ENCODE results near the gene CLIP3. TPM values are rescaled to one million over a fixed set of nuclear protein-coding genes. Genes with fewer than 3 reads are reported as not detected.
A peak's percentile ranks its signal among the peaks of the same experiment; 100 is the strongest.

The CLIP3 gene
- total and polyA plus RNA-seq, 9 donors: 2.9 to 27.6 (median 18.7) TPM

DNA sequence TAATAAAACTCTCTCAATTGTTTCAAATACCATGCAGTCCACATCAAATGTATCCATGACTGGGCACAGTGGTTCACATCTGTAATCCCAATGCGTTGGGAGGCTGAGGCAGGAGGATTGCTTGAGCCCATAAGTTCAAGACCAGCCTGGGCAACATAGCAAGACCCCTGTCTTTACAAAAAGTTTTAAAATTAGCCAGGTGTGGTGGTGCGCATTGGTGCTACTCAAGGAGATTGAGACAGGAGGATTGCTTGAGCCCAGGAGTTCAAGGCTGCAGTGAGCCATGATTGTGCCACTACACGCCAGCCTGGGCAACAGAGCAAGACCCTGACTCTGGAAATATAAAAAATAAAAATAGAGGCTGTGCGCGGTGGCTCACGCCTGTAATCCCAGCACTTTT lies 5.0 kb downstream of the CLIP3 start:
- Histone ChIP-seq H3K4me1 (ENCODE audit: control insufficient read depth, insufficient read depth, low read length) (peaks cover 10% of the 10 kb centered on the region), H3K36me3 (ENCODE audit: control insufficient read depth, insufficient read depth, low read length) (peaks cover 36% of the 10 kb centered on the region), H3K27me3 (ENCODE audit: control insufficient read depth, insufficient read depth, low read length) (no peaks in the 10 kb centered on the region), H3K4me3 (ENCODE audit: low read length) (no peak overlapping the region), H3K27ac (ENCODE audit: low read length) (no peak overlapping the region), H3K9me3 (replicated peaks; ENCODE audit: control insufficient read depth, low read depth, low read length) (no peaks in the 10 kb centered on the region)
- 100% methylated on average over 5 of the region's 6 CpGs for WGBS (ENCODE audit: insufficient coverage)
- no peak for DNase-seq

DNA sequence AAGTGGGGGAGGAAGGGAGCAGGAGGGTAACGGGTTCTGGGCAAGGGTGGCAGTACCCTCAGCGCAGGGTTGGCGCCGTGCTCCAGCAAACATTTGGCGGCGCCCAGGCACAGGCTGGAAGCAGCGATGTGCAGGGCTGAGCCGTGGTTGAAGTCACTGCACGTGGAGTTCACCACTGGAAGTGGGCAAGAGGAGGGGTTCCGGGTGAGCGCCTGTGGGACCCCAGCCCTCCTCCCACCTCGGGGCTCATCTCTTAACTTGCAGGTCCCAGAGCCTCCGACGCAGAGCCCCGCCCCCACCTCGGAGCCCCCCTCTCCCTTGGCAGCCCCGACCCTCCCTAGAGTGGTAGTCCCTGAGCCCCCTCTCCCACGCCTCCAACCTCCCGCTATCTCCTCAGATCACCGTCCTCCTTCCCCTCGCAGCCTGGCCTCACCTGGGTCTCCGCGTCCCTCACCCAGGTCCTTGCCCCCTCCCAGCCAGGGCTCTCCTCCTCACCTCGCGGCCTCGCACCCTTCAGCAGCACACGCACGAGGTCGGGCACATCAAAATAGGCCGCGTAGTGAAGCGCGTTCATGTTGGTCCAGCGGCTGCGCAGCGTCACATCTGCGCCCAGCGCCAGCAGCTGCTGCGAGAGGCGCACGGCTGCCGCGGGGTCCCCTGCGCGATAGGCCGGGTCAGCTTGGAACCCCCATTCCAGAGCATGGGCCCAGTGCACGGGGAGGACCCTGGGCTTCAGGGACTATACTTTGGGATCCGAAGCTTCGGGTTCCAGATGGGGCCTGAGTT lies 6.4 kb downstream of the CLIP3 start:
- WGBS (ENCODE audit: insufficient coverage): 92% methylated on average over 37 of the region's 49 CpGs
- no peak overlapping the region for H3K27ac ChIP-seq (ENCODE audit: low read length)
- no peaks in the 10 kb centered on the region for H3K9me3 ChIP-seq (replicated peaks; ENCODE audit: control insufficient read depth, low read depth, low read length)
- H3K27me3 ChIP-seq (ENCODE audit: control insufficient read depth, insufficient read depth, low read length): no peaks in the 10 kb centered on the region
- H3K4me1 ChIP-seq (ENCODE audit: control insufficient read depth, insufficient read depth, low read length): peaks cover 6% of the 10 kb centered on the region
- peaks cover 41% of the 10 kb centered on the region for H3K36me3 ChIP-seq (ENCODE audit: control insufficient read depth, insufficient read depth, low read length)
- DNase-seq: no peak
- no peak overlapping the region for H3K4me3 ChIP-seq (ENCODE audit: low read length)

DNA sequence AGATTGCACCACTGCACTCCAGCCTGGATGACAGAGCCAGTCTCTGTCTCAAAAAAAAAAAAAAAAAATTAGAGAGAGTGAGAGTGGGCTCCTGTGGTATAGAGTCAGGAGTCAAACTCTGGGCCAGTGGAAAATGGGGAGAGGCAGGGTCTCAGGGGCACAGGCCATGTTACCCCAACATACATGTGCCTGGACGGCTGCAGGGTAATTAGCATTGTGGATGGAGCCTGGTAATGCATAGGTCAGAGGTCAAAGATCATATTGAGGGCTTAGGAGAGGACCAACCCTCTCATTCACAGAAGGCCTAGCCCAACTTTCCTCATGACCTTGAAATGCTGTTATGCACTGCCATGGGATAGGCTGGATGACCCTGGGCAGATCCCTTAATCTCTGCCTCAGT lies 7.1 kb downstream of the CLIP3 start:
- H3K27me3 ChIP-seq (ENCODE audit: control insufficient read depth, insufficient read depth, low read length): no peaks in the 10 kb centered on the region
- DNase-seq: no peak
- peaks cover 41% of the 10 kb centered on the region for H3K36me3 ChIP-seq (ENCODE audit: control insufficient read depth, insufficient read depth, low read length)
- no peak overlapping the region for H3K4me3 ChIP-seq (ENCODE audit: low read length)
- WGBS (ENCODE audit: insufficient coverage): no CpG with 5 or more reads among the region's 1 CpG
- peaks cover 5% of the 10 kb centered on the region for H3K4me1 ChIP-seq (ENCODE audit: control insufficient read depth, insufficient read depth, low read length)
- no peak overlapping the region for H3K27ac ChIP-seq (ENCODE audit: low read length)
- H3K9me3 ChIP-seq (replicated peaks; ENCODE audit: control insufficient read depth, low read depth, low read length): no peaks in the 10 kb centered on the region

DNA sequence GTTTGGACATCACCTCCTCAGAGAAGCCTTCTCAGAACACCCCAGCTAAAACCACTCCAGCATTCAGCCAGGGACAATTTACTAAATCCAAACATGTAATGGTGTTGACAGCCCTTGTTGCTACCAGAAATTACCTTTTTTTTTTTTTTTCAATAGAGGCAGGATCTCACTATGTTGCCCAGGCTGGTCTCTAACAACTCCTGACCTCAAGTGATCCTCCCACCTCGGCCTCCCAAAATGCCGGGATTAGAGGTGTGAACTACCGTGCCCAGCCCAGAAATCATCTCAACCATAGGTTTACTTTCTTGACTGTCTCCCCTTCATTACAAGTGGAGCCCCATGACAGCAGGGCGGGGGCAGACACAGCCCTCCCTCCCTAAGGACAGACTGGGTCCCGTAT lies 9.2 kb downstream of the CLIP3 start:
- Histone ChIP-seq H3K27me3 (ENCODE audit: control insufficient read depth, insufficient read depth, low read length) (no peaks in the 10 kb centered on the region), H3K27ac (ENCODE audit: low read length) (no peak overlapping the region), H3K4me3 (ENCODE audit: low read length) (no peak overlapping the region), H3K36me3 (ENCODE audit: control insufficient read depth, insufficient read depth, low read length) (peaks cover 50% of the 10 kb centered on the region), H3K4me1 (ENCODE audit: control insufficient read depth, insufficient read depth, low read length) (no peaks in the 10 kb centered on the region), H3K9me3 (replicated peaks; ENCODE audit: control insufficient read depth, low read depth, low read length) (no peaks in the 10 kb centered on the region)
- 100% methylated on average over 2 of the region's 5 CpGs for WGBS (ENCODE audit: insufficient coverage)
- DNase-seq: no peak

DNA sequence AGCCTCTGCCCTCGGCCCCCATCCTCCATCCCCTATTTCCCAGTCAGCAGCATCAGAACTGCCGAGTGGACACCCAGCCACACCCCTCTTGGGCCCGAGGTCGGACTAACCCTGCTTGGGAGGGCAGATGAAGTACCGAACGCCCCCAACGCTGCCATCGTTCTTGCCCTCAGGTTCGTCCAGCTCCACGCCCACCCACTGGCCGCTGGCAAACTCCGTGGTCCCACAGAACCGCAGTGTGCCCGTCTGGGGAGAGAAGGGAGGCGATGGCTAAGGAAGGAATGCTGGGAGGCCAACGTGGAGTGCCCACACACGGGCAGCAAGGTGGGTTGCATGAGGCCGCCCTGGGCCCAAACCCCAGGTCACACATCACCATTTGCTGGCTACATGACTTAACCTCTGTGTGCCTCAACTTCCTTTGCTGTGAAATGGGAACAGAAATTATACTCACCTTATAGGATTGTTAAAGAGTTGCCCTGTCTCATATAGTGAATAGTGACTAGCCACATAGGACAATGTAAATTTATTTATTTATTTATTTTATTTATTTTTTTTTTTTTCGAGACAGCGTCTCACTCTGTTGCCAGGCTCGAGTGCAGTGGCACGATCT lies 13.5 kb downstream of the CLIP3 start:
- H3K4me3 ChIP-seq (ENCODE audit: low read length): no peak overlapping the region
- H3K36me3 ChIP-seq (ENCODE audit: control insufficient read depth, insufficient read depth, low read length): peaks cover 46% of the 10 kb centered on the region
- DNase-seq: no peak
- peaks cover 7% of the 10 kb centered on the region for H3K4me1 ChIP-seq (ENCODE audit: control insufficient read depth, insufficient read depth, low read length)
- WGBS (ENCODE audit: insufficient coverage): 86% methylated on average over 13 of the region's 22 CpGs
- no peak overlapping the region for H3K27ac ChIP-seq (ENCODE audit: low read length)
- H3K27me3 ChIP-seq (ENCODE audit: control insufficient read depth, insufficient read depth, low read length): no peaks in the 10 kb centered on the region
- H3K9me3 ChIP-seq (replicated peaks; ENCODE audit: control insufficient read depth, low read depth, low read length): no peaks in the 10 kb centered on the region

DNA sequence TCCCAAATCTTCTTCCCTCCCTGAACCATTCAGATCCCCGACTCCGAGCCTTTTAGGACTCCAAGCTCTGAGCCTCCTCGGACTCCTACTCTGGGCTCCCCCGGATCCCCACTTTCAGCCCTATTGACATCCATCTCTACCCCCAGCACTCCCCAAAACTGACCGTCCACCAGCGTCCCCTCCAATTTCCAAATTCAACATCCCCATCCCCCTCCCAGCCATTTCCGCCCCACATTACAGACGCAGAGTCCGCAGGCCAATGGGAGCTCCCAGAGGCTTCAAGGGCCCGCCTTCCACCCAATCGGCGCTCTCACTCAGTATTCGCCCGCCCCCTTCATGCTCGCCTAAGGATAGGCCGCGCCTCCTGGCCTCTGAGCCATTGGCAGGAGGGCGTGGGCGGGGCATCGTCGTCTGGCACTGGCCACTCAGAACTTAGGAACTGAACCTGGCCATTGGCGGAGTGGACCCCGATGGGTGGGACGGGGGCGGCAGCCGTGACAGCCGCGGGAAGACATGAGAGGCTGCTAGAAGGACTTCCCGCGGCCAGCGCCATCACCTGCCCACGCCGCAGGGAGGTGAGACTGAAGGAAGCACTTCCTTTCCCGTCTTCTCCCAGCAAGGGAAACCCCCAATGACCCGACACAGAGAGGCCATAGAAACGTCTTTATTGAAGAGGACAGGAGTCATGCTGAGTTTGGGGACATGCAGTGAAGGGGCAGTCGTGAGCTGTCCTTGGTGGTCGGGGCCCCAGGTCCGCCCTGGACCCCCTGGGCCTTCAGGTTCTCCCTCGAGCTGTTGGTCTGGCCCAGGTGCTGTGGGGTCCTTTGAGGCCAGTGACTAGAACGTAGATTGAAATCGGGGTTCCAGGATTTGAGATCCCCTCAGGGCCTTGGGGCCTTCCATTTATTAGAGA lies 18.4 kb downstream of the CLIP3 start, which contains the start of gene ALKBH6:
TSS of gene ALKBH6 (minus strand) at position 202 of the 913 bp plus-strand sequence. CDS start 816 bp downstream, outside the sequence.
- H3K9me3 ChIP-seq (replicated peaks; ENCODE audit: control insufficient read depth, low read depth, low read length): no peaks in the 10 kb centered on the region
- no peaks in the 10 kb centered on the region for H3K27me3 ChIP-seq (ENCODE audit: control insufficient read depth, insufficient read depth, low read length)
- H3K27ac ChIP-seq (ENCODE audit: low read length): peak within 1 kb of the TSS; percentile 80
- 1% methylated on average over 35 of the region's 42 CpGs for WGBS (ENCODE audit: insufficient coverage)
- peak within 1 kb of the TSS; percentile 88 for H3K4me3 ChIP-seq (ENCODE audit: low read length)
- peak; percentile 100 for DNase-seq
- peaks cover 19% of the 10 kb centered on the region for H3K4me1 ChIP-seq (ENCODE audit: control insufficient read depth, insufficient read depth, low read length)
- H3K36me3 ChIP-seq (ENCODE audit: control insufficient read depth, insufficient read depth, low read length): peaks cover 29% of the 10 kb centered on the region

DNA sequence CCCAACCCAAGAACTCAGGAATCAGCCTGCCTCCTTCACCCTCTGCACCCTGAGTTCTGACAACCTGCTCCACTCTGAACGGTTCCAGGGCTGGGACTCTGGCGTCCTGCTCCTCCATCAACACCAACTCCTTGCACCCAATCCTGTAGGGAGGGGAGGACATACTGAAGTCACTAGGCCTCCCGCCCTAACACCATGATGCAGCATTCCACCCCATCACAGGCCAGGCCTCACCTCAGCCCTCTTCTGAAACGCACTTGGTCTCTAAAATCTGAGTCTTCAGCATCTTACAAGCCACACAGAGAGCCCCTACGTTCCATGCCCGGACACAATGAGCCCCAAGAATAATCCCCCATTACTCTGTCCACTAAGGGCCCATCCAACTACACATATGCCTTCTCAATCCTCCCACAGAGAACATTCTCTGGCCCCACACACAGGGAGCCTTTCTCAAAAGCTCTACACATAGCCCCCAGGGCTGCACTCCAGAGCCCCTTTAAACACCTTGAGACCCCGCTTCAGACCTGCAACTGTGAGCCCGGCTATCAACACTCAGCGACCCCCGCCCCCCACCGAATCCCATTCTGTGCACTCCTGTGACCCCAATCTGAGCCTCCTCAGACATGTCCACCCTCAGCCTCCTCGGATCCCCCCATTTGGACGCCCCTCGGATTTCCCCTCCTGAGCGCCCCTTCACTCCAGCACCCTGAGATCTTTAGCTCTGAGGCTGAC lies 19.2 kb downstream of the CLIP3 start:
- WGBS (ENCODE audit: insufficient coverage): 21% methylated on average over 13 of the region's 15 CpGs
- peak overlapping the region; percentile 80 for H3K27ac ChIP-seq (ENCODE audit: low read length)
- peaks cover 21% of the 10 kb centered on the region for H3K36me3 ChIP-seq (ENCODE audit: control insufficient read depth, insufficient read depth, low read length)
- no peaks in the 10 kb centered on the region for H3K9me3 ChIP-seq (replicated peaks; ENCODE audit: control insufficient read depth, low read depth, low read length)
- peaks cover 23% of the 10 kb centered on the region for H3K4me1 ChIP-seq (ENCODE audit: control insufficient read depth, insufficient read depth, low read length)
- no peak for DNase-seq
- peak overlapping the region; percentile 88 for H3K4me3 ChIP-seq (ENCODE audit: low read length)
- peaks cover 2% of the 10 kb centered on the region for H3K27me3 ChIP-seq (ENCODE audit: control insufficient read depth, insufficient read depth, low read length)

DNA sequence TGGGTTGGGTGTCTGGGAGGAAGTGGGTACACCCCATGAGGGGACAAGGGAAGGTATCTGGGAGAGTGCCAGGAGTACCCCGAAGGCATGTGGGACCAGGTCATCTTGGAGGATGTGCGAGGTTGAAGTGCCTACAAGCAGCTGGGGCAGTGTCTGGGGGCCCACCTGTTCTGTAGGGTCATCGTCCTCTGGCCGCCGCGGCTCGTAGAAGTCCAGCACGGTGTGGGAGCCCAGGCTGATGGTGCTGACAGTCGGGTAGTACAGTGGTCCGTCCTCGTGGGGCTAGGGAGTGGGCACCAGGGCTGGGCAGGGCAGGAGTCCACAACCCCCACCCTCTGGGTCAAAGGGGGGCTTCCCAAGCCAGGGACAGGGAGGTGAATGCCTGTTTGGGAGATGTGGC lies 22.3 kb downstream of the CLIP3 start:
- WGBS (ENCODE audit: insufficient coverage): 90% methylated on average over 9 of the region's 11 CpGs
- no peak for DNase-seq

DNA sequence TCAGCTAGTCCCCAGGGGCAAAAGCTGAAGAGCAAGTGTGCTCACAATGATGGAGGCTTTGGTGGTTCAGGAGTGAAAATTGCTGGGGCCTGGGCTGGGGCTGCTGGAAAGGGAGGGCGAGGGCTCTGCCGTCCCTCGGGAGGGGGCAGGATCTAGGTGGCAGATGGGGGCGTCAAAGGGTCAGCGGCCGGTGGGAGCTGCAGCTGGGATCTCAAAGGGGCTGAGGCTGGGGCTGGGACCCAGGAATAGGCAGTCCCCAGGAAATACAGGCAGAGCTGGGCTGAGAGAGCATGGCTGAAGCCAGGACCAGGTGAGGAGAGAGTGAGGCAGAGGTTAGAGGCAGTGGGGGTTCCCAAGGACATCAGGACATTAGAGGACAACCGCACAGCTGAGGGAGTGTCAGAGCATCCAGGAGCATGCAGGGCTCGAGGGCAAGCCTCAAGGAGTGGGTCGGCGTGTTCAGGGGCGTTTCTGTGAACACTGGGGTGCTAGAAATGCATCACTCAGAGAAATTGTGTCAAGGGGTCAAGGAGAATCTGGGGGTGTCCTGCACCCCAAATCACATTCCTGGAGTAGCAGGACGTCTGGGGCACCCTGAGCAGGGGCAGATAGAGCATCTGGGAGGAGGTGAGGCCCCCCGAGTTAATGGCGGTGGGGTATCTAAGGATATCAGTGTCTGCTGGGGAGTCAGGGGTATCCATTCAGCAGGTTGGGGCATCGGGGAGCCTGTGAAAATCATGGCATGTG lies 22.9 kb downstream of the CLIP3 start:
- Histone ChIP-seq H3K27ac (ENCODE audit: low read length) (no peak overlapping the region), H3K27me3 (ENCODE audit: control insufficient read depth, insufficient read depth, low read length) (peaks cover 2% of the 10 kb centered on the region), H3K9me3 (replicated peaks; ENCODE audit: control insufficient read depth, low read depth, low read length) (no peaks in the 10 kb centered on the region), H3K4me3 (ENCODE audit: low read length) (peak overlapping the region; percentile 31), H3K4me1 (ENCODE audit: control insufficient read depth, insufficient read depth, low read length) (peaks cover 20% of the 10 kb centered on the region), H3K36me3 (ENCODE audit: control insufficient read depth, insufficient read depth, low read length) (peaks cover 3% of the 10 kb centered on the region)
- DNase-seq: no peak
- 49% methylated on average over 14 of the region's 15 CpGs for WGBS (ENCODE audit: insufficient coverage)

More for the DNA sequence above, 22.3 kb downstream of the CLIP3 start:
- Histone ChIP-seq H3K4me3 (ENCODE audit: low read length) (no peak overlapping the region), H3K9me3 (replicated peaks; ENCODE audit: control insufficient read depth, low read depth, low read length) (no peaks in the 10 kb centered on the region), H3K27ac (ENCODE audit: low read length) (no peak overlapping the region), H3K4me1 (ENCODE audit: control insufficient read depth, insufficient read depth, low read length) (peaks cover 23% of the 10 kb centered on the region), H3K27me3 (ENCODE audit: control insufficient read depth, insufficient read depth, low read length) (peaks cover 2% of the 10 kb centered on the region), H3K36me3 (ENCODE audit: control insufficient read depth, insufficient read depth, low read length) (no peaks in the 10 kb centered on the region)
